HS-5 (cell line): ENCODE measurements around the gene DNAJC19.

Source experiments
- DNase-seq: peaks from one replicate; pipeline ENCODE4 v3.0.0-alpha.2; 2012; ENCODE audit warnings: low read depth

Gene DNAJC19

DNA sequence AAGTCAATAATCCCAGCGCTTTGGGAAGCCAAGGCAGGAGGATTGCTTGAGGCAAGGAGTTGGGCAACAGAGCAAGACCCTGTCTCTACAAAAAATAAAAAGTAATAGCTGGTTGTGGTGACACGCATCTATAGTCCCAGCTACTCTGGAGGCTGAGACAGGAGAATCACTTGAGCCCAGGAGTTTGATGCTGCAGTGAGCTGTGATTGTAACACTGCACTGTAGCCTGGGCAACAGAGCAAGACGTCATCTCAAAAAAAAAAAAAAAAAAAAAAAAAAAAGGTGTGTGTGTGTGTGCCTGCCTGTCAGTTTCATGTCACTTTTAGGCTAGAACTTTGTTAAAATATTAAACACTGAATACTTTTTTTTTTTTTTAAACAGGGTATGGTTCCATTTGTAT is 28.4 kb downstream of the DNAJC19 start:
- no peak for DNase-seq

DNA sequence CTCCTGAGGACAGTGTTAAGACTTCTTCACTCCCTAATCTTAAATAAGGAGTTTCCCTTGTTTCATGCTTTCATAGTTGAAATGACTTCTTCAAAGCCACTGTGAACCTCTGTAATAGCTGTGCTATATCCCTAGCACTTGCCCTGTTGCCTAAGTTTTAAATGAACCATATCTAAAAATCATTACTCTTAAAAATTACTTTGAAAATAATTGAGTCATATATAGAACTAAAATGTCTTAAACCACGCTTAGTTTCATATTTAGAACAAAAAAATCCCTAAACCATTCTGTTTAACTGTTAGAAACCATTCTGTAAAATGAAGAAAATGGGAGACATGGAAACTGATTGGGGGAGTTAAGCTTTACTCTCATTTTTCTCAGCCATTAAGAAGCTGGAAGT is 29.8 kb downstream of the DNAJC19 start:
- DNase-seq = no peak

DNA sequence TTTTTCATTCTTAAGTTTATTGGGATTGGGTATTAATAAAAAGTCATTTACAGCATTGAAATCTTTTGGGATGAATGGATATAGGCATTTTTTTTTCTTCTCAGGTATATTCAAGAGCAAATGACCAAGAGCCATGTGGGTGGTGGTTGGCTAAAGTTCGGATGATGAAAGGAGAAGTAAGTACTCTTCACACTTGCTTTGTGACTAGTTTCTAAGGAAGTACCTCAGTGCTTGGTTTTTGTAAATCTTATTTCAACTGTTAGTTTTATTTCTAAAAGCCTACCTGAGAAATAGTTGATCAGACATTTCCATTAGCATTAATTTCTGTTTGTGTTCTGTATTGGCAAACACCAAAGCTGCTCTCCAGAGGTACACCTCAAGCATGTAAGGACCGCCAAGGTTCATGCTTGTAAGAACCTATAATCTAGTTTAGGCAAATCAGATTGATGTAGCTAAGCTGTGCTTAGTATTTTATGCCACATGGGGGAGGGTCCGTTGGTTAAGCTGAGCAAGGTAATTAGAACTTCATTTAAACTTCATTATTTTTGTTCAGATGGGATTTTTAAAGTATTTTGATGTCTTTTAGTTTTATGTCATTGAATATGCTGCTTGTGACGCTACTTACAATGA is 41.7 kb downstream of the DNAJC19 start:
- no peak for DNase-seq

DNA sequence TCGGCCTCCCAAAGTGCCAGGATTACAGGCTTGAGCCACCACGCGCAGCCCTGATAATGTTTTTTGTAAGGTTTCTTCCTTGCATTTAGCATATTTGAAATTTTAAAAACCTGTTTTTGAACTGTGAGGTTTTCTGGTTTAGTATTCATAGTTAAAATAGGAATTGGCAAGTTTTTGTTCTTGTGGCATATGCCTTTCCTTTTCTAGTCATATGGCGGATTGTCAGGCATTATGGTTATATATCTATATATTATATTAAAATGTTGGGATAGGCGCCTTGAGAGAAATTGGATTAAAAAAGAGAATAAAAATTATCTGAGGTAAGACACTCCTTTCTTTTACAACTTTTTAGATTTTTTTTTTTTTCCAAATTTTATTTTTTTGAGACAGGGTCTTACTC is 48.7 kb downstream of the DNAJC19 start:
- DNase-seq = no peak

DNA sequence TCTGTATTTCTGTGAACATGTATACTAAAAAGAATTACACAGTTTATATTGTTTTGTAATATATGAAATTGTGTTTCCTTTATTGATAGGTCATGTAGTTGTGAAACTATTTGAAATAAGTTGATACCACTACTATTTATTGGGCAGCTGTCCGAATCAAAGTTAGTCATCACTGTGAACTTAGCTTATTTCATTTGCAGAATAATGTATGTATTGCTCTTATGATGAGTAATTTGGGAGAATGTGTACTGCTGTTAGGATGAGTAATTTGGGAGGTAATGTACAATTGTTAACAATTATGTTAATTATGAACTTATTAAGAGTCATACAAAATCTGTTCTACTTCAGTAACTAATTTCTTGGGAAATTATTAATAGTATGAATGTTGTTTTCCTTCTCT is 54.9 kb downstream of the DNAJC19 start:
- no peak for DNase-seq
